CD8-positive, alpha-beta memory T cell (primary cell): ENCODE data around the gene SPACA7. TPM values are rescaled to one million over a fixed set of nuclear protein-coding genes. Genes with fewer than 3 reads are reported as not detected.

Source experiments
- CTCF ChIA-PET: fragments of 350-600 bp; sonication (Branson Sonifier 250); formaldehyde crosslinking; loops from one replicate; lab custom pipeline; 2021; ENCODE audit warnings: antibody characterized with exemption; lab: Charles Lee
- POLR2A ChIA-PET: fragments of 350-600 bp; sonication (Branson Sonifier 250); formaldehyde crosslinking; loops from one replicate; lab custom pipeline; 2021; ENCODE audit warnings: antibody characterized with exemption; lab: Charles Lee
- DNase-seq, 5 donors: peaks; one replicate each; pipeline versions ENCODE4 v3.0.0 to v3.0.0-alpha.2; 2020 to 2022; ENCODE audit warnings: mixed read lengths in 1 of 5
- H3K27ac ChIP-seq: one replicate; pipeline ENCODE4 v1.7.0; 2013; ENCODE audit warnings: low read depth, mild to moderate bottlenecking, low read length, moderate library complexity
- H3K27me3 ChIP-seq: 2 replicates; pipeline ENCODE4 v1.7.0; 2013; ENCODE audit warnings: low read length, mild to moderate bottlenecking; ENCODE audit not compliant: insufficient read depth, poor library complexity, severe bottlenecking
- H3K36me3 ChIP-seq: 2 replicates; pipeline ENCODE4 v1.7.0; 2013; ENCODE audit warnings: mild to moderate bottlenecking, low read length, moderate library complexity; ENCODE audit not compliant: insufficient read depth
- H3K4me1 ChIP-seq: 2 replicates; pipeline ENCODE4 v1.7.0; 2013; ENCODE audit warnings: mild to moderate bottlenecking, low read length, moderate library complexity; ENCODE audit not compliant: insufficient read depth
- H3K4me3 ChIP-seq: 2 replicates; pipeline ENCODE4 v1.7.0; 2013; ENCODE audit warnings: mild to moderate bottlenecking, low read length
- H3K9me3 ChIP-seq: 2 replicates; pipeline ENCODE4 v1.7.0; 2013; ENCODE audit warnings: mild to moderate bottlenecking, low read length
- H3K27ac Mint-ChIP-seq, 8 donors: one replicate each; pipeline ENCODE4 v1.8.0; 2020 to 2021; ENCODE audit warnings: mixed read lengths in 8 of 8, mild to moderate bottlenecking in 6 of 8, inconsistent platforms in 3 of 8, moderate library complexity in 3 of 8
- H3K27me3 Mint-ChIP-seq, 2 donors: one replicate each; pipeline ENCODE4 v1.8.0; 2020 to 2021; ENCODE audit warnings: mixed read lengths in 2 of 2, mild to moderate bottlenecking in 1 of 2, moderate library complexity in 1 of 2
- H3K36me3 Mint-ChIP-seq, 3 donors: one replicate each; pipeline ENCODE4 v1.8.0; 2020 to 2021; ENCODE audit warnings: mixed read lengths in 3 of 3, inconsistent platforms in 1 of 3, mild to moderate bottlenecking in 1 of 3
- H3K4me1 Mint-ChIP-seq, 3 donors: one replicate each; pipeline ENCODE4 v1.8.0; 2020 to 2021; ENCODE audit warnings: mixed read lengths in 3 of 3, inconsistent platforms in 1 of 3, mild to moderate bottlenecking in 1 of 3
- H3K4me3 Mint-ChIP-seq, 7 donors: one replicate each; pipeline ENCODE4 v1.8.0; 2020 to 2021; ENCODE audit warnings: mixed read lengths in 7 of 7, mild to moderate bottlenecking in 6 of 7, moderate library complexity in 4 of 7, inconsistent platforms in 2 of 7
- H3K9me3 Mint-ChIP-seq, 5 donors: one replicate each; pipeline ENCODE4 v1.8.0; 2020 to 2022; ENCODE audit warnings: mixed read lengths in 5 of 5, mild to moderate bottlenecking in 3 of 5, moderate library complexity in 2 of 5, inconsistent platforms in 1 of 5
- polyA plus RNA-seq: library from polyadenylated mRNA; unstranded; fragments of 300-500 nt; fragmentation: Illumina TruSeq; gene quantifications from one replicate; pipeline ENCODE4 v1.2.3, GENCODE V29; 2021
- total RNA-seq, 2 experiments: library from RNA; stranded (reverse); gene quantifications; one replicate each; pipeline ENCODE4 v1.2.3, GENCODE V29; 2021

The SPACA7 gene
- total and polyA plus RNA-seq, 3 experiments from 2014 or later = not detected

DNA sequence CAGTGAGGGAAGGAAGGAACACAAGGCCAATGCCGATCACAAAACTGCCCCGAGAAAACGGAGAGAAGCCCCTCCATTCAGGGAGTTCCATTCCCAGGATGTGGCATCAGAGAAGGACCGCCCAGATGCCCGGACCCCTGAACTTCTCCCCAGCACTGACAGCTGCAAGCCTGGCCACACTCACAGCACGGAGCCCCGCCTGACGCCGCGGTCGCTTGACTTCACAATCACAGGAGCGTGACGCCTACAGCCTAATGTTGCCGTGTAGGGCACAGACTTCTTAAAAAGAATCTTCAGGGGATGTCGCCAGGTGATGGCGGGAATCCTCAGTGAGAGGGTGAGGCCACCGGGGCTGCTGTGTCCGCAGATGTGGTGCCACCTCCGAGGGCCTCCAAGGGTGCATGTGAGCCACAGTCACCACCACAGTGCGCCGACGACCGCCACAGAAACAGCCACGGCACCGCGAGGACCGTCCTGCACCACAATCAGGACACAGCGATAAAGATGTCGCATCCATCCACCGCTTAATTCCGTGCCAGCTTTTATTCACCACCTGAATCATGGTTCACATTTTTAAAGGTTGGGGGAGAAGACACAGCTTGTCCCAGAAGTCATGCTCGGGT lies 77.2 kb downstream of the SPACA7 start:
- ChIA-PET CTCF (no interaction called here), POLR2A (no interaction called here)
- H3K27ac ChIP-seq = no peak overlapping the region
- Mint-ChIP-seq H3K4me1 (no peaks in the 10 kb centered on the region), H3K9me3 (peaks cover 0 to 4% (median under 1%) of the 10 kb centered on the region in 5 donors), H3K36me3 (no peaks in the 10 kb centered on the region), H3K27me3 (peaks cover 3 to 6% of the 10 kb centered on the region in 2 donors), H3K27ac (no peak overlapping the region), H3K4me3 (no peak overlapping the region)
- no peaks in the 10 kb centered on the region for H3K27me3 ChIP-seq
- H3K9me3 ChIP-seq = no peaks in the 10 kb centered on the region
- no peak for DNase-seq
- no peaks in the 10 kb centered on the region for H3K4me1 ChIP-seq
- no peak overlapping the region for H3K4me3 ChIP-seq
- no peaks in the 10 kb centered on the region for H3K36me3 ChIP-seq

DNA sequence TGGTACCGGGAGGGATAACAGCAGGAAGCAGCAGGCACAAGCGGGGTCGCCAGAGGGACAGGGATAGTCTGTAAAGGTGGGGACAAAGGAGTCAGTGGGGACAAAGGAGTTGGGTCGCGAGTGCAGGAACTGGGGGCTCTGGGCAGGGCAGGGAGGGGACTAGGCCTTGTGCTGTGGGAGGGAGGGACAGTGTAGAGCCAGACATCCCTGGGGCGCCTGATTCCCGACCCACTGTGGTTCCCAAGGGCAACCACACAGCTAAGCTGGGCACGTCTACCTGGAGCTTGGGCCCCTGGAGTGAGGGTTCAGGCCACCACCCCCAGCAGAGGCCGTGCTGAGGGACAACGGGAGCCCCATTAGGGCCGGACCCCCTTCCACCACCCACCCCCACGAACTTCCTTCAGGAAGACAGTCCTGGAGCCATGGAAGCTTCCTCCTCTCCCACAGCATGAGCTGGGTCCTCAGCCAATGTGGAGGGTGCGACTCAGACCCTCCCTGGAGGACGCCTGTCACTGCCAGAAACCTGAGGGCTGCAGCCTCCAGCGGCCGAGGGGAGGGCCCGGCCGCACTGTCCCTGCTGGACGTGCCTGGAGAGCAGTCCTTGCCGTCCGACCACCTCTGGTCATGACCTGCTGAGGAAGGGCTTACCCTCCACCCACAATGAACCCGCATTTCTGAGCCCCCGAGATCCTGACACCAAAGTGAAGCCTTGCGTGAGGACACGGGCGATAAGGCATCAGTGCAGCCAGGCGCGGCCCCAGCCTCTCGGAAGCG lies 77.9 kb downstream of the SPACA7 start:
- Histone ChIP-seq H3K27me3 (no peaks in the 10 kb centered on the region), H3K4me1 (no peaks in the 10 kb centered on the region), H3K36me3 (no peaks in the 10 kb centered on the region), H3K9me3 (no peaks in the 10 kb centered on the region), H3K27ac (no peak overlapping the region), H3K4me3 (no peak overlapping the region)
- no peaks in the 10 kb centered on the region for H3K4me1 Mint-ChIP-seq
- H3K27ac Mint-ChIP-seq = no peak overlapping the region
- no peaks in the 10 kb centered on the region for H3K36me3 Mint-ChIP-seq
- no peak for DNase-seq
- ChIA-PET POLR2A (no interaction called here), CTCF (no interaction called here)
- peaks cover 0 to 6% (median 3%) of the 10 kb centered on the region in 5 donors for H3K9me3 Mint-ChIP-seq
- H3K27me3 Mint-ChIP-seq = peaks cover 0 to 5% of the 10 kb centered on the region in 2 donors
- no peak overlapping the region for H3K4me3 Mint-ChIP-seq

DNA sequence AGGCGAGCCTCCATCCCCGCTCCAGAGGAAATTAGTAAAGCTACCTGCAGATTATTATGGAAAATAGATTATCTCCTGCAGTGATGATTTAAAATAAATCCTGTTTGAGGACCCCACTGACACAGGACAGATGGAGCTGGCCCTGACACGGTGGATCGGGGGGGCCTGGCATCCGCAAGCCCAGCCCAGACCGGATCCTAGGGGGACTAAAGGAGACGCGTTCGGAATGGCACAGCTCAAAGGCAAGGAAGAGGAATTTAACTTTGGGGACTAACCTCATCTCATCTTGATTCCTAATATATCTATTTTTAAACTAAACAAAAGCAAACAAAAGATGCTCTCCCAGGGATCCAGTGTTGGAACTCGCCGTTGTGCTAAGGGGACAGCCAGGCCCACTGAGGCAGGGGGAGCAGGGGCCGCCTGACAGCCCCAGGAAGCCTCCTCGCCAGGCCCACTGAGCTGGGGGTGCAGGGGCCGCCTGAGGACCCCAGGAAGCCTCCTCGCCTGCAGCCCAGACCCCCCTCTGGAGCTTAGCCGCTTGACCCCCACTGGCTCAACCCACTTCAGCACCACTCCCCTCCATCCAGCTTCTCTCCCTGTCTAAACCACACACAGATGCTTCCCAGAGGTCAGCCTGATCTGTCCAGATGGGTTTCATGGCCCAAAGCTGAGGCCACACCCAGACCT lies 78.6 kb downstream of the SPACA7 start:
- ChIA-PET CTCF (no interaction called here), POLR2A (no interaction called here)
- no peak for DNase-seq
- Mint-ChIP-seq H3K36me3 (no peaks in the 10 kb centered on the region), H3K9me3 (peaks cover 0 to 10% (median 6%) of the 10 kb centered on the region in 5 donors), H3K4me3 (no peak overlapping the region), H3K4me1 (no peaks in the 10 kb centered on the region), H3K27ac (no peak overlapping the region), H3K27me3 (peaks cover 2 to 5% of the 10 kb centered on the region in 2 donors)
- H3K4me3 ChIP-seq = no peak overlapping the region
- H3K4me1 ChIP-seq = no peaks in the 10 kb centered on the region
- no peaks in the 10 kb centered on the region for H3K27me3 ChIP-seq
- H3K36me3 ChIP-seq = no peaks in the 10 kb centered on the region
- no peaks in the 10 kb centered on the region for H3K9me3 ChIP-seq
- H3K27ac ChIP-seq = no peak overlapping the region

DNA sequence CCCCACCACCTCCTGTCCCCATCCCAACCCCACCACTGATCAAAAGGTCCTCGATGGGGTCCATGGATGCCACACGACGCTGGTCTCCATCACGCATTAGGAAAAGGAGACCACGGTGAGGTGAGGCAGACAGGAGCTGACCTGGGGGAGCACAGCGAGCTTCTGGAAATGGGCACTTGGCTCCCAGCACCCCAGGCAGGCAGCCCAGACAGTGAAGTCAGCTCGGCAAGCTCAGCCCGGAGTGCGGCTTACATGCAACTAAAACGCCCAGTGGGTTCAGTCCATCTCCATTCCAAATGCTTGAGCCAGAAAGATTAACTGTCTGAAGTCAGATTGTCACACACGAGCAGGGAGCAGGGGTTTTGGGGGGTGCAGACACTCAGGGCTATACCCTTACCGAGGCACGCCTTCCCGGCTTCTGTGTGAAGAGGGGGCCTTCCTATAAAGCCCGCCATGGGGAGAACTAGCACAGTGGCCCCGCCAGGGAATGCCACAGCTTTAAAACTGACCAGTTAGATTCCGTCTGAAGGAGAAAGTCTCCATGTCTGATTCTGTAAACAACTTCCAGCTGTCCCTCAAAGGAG lies 79.4 kb downstream of the SPACA7 start:
- no peaks in the 10 kb centered on the region for H3K36me3 ChIP-seq
- no peaks in the 10 kb centered on the region for H3K9me3 ChIP-seq
- no peak overlapping the region for H3K4me3 ChIP-seq
- no peaks in the 10 kb centered on the region for H3K4me1 ChIP-seq
- peaks cover 0 to 10% (median 6%) of the 10 kb centered on the region in 5 donors for H3K9me3 Mint-ChIP-seq
- DNase-seq = no peak
- H3K27ac Mint-ChIP-seq = no peak overlapping the region
- no peaks in the 10 kb centered on the region for H3K36me3 Mint-ChIP-seq
- H3K27me3 ChIP-seq = no peaks in the 10 kb centered on the region
- no peak overlapping the region for H3K27ac ChIP-seq
- H3K4me1 Mint-ChIP-seq = no peaks in the 10 kb centered on the region
- ChIA-PET CTCF (no interaction called here), POLR2A (no interaction called here)
- H3K4me3 Mint-ChIP-seq = no peak overlapping the region
- H3K27me3 Mint-ChIP-seq = peaks cover 5% of the 10 kb centered on the region in 2 donors

DNA sequence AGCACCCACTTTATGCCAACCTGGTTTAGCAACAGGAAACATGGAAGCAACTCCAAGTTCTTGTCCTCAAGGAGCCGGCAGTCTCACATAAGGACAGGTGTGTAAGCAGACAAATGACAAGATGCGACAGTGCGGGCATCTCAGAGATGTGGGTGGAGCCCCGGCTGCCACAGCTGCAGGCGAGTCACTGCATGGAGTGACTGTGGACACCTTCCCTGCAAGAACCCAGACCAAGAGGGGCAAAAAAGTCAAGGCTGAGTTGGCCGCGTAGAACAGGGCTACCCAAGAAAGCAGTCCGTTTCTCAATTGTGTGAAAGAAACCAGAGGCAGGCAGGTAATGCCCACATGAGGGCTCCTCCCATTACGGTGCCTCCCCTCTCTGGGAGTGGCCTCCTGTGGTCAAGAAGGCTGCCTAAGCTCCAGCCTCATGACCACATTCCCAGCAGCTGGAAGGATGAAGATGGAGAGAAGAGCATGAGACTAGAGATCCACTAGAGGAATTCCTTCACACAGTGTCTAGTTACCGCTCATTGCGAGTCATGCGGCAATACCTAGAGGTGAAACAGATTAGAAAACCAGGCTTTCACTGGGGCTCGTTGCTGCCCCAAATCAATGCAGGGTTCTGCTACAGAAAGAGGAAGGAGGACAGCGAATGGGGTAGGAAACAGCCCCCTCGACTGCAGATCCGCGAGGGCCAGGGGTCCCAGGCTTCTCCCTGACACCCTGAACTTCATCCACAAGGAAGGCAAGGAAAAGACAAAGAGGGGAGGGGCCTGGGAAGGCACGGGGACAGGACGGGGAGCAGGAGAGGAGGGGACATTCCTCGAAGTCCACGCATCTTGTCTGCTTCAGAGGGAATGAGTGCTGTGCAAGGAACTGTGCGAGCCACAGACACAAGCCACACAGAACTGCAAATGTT lies 80.2 kb downstream of the SPACA7 start:
- Histone ChIP-seq H3K36me3 (no peaks in the 10 kb centered on the region), H3K27me3 (no peaks in the 10 kb centered on the region), H3K4me3 (no peak overlapping the region), H3K9me3 (no peaks in the 10 kb centered on the region), H3K4me1 (no peaks in the 10 kb centered on the region), H3K27ac (no peak overlapping the region)
- Mint-ChIP-seq H3K4me1 (no peaks in the 10 kb centered on the region), H3K9me3 (peaks cover 0 to 10% (median 6%) of the 10 kb centered on the region in 5 donors), H3K27me3 (peaks cover 5 to 7% of the 10 kb centered on the region in 2 donors), H3K27ac (no peak overlapping the region), H3K36me3 (no peaks in the 10 kb centered on the region), H3K4me3 (no peak overlapping the region)
- CTCF ChIA-PET = no interaction called here
- POLR2A ChIA-PET = no interaction called here
- DNase-seq = no peak

DNA sequence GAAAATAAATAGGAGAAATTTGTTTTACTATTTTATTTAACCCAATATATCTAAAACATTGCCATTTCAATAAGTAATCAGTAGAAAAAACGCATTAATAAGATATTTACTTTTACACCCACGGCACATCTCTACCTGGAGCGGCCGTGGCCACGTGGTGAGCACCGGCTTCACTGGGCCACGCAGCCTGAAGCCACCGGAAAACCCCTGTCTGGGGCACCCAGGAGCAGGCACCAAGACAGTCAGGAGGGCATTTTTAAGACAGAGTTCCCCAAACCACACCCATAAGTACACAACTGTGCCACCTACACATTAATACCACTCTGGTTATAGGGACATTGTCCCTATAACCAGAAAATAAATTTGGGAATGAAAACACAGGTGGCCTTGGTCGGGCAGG lies 80.9 kb downstream of the SPACA7 start:
- no peak overlapping the region for H3K4me3 Mint-ChIP-seq
- peaks cover 0 to 2% (median 0%) of the 10 kb centered on the region in 3 donors for H3K36me3 Mint-ChIP-seq
- H3K4me3 ChIP-seq = no peak overlapping the region
- no peak overlapping the region for H3K27ac ChIP-seq
- ChIA-PET POLR2A (no interaction called here), CTCF (no interaction called here)
- no peaks in the 10 kb centered on the region for H3K27me3 ChIP-seq
- no peaks in the 10 kb centered on the region for H3K36me3 ChIP-seq
- H3K4me1 ChIP-seq = no peaks in the 10 kb centered on the region
- H3K4me1 Mint-ChIP-seq = no peaks in the 10 kb centered on the region
- no peak for DNase-seq
- peaks cover 7 to 9% of the 10 kb centered on the region in 2 donors for H3K27me3 Mint-ChIP-seq
- peaks cover 0 to 10% (median 8%) of the 10 kb centered on the region in 5 donors for H3K9me3 Mint-ChIP-seq
- no peak overlapping the region for H3K27ac Mint-ChIP-seq
- H3K9me3 ChIP-seq = no peaks in the 10 kb centered on the region

DNA sequence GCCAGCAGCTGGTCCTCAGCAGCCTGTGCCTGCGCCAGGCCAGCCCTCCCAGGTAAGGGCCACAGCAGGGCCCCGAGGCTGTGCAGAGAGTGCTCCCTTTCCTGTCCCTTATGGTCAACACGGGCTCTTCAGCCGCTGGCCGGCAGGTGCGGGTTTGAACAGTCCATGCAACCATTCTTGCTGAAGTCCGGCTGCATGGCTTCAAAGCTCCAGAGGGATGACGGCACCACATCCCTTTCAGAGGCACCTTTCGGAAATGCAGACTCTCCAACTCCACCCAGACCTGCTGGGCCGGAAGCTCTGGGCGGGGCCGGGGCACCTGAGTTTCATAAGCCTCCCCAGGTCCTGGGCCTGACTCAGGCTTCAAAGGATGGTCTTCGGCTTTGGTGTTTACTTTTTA lies 81.3 kb downstream of the SPACA7 start:
- H3K9me3 ChIP-seq = no peaks in the 10 kb centered on the region
- Mint-ChIP-seq H3K36me3 (peaks cover 0 to 6% (median 0%) of the 10 kb centered on the region in 3 donors), H3K9me3 (peaks cover 0 to 14% (median 11%) of the 10 kb centered on the region in 5 donors), H3K27me3 (peaks cover 8 to 13% of the 10 kb centered on the region in 2 donors), H3K27ac (no peak overlapping the region), H3K4me3 (no peak overlapping the region), H3K4me1 (no peaks in the 10 kb centered on the region)
- no peak overlapping the region for H3K4me3 ChIP-seq
- H3K27ac ChIP-seq = no peak overlapping the region
- DNase-seq = no peak
- H3K36me3 ChIP-seq = no peaks in the 10 kb centered on the region
- CTCF ChIA-PET = no interaction called here
- no peaks in the 10 kb centered on the region for H3K27me3 ChIP-seq
- POLR2A ChIA-PET = no interaction called here
- no peaks in the 10 kb centered on the region for H3K4me1 ChIP-seq
